HG03159 (cell line): Measurements from ENCODE around the gene PGF.

ENCODE experiments used
- ATAC-seq: cut with Tn5 transposase; IDR thresholded peaks from one replicate; pipeline ENCODE4 v1.9.1; 2021; ENCODE audit warnings: mild to moderate bottlenecking, moderate library complexity; ENCODE audit not compliant: unreplicated experiment

The PGF gene

GRCh38 chr14:74921987-74922751 is 33.2 kb downstream of the PGF start:
- no peak for ATAC-seq

- no peak for ATAC-seq
These were observed 34.3 kb downstream of the PGF start for GRCh38 chr14:74921053-74921620.

DNA sequence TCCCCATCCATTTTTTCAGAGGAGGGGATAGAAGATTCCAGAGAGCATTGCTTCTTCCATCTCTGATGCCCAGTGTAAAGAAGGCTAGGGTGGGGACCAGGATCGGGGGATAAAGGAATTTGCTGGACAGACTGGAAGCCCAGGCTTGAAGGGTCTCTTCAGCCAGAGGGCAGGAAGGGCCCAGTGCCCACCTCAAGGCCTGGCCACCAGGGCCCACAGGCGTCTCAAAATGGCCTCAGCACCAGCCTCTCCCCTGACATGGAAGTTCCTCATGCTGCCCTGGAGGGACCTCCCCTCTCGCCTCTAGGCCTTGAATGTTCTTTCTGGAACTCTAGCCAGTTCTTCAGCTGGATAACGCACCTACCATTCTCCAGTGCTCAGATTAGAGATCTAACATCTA is 35.1 kb downstream of the PGF start:
- no peak for ATAC-seq

DNA sequence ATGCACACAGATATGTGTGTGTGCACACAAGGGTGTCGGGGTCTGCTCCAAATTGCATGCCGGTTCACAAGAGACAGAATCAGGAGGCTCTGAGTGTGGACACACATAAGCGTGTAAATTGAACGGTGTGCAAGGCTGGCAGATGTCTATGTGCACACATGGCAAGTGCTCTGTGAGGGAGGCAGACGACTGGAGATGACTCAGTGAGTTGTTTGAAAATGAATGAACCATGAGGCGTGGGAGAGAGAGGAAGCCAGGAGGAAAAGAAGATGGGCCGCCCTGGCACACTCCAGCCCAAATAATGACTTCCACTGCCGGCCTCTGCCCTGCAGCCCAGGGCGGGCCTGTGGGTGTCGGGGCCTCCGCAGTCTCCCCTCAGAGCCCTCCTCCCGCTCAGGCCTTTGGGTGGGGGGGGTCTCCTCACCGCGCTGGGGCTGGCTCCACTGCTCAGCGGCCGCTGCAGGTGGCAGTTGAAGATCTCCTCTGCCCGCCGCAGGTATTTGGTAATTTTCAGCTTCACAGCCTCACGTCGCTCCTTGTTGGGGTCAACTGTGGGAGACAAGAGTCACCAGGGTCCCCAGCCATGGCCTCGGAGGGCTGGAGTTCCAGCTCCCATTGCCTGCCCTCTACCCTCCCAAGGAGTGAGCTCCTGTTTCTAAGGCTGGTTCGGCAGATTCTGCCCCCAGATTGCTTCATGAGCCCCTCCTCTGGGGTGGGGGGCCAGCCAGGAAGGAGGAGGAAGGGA is 35.8 kb downstream of the PGF start:
- no peak for ATAC-seq

GRCh38 chr14:74918380-74918779 is 37.0 kb downstream of the PGF start:
- no peak for ATAC-seq

- no peak for ATAC-seq
These were observed 37.7 kb downstream of the PGF start for GRCh38 chr14:74917646-74918081.

GRCh38 chr14:74917178-74917543 is 38.2 kb downstream of the PGF start:
- ATAC-seq: no peak

DNA sequence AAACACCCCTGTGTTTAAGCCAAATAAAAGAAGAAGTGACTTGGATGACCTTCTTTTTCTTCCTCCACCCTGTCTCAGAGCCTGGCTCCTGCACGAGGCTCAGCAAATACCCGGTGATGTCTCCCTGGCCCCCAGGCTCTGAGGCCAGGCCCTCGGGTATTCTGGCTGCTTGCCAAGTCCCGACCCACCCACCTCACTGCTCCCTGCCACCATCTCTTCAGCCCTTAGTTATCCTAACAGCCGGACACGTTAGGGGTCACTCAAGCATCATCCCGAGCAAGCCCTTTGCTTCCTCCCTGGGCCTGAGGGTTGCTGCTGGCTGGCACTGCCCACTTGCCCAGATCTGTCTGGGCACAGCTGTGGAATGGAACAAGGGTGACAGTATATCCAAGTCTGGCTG is 39.6 kb downstream of the PGF start:
- ATAC-seq: no peak

- no peak for ATAC-seq
These were observed 40.0 kb downstream of the PGF start for GRCh38 chr14:74915426-74915825.

- no peak for ATAC-seq
These were observed 41.3 kb downstream of the PGF start for GRCh38 chr14:74913986-74914573.

GRCh38 chr14:74913393-74913910 is 41.9 kb downstream of the PGF start:
- ATAC-seq: no peak

- no peak for ATAC-seq
These were observed 42.6 kb downstream of the PGF start for GRCh38 chr14:74912801-74913200.

DNA sequence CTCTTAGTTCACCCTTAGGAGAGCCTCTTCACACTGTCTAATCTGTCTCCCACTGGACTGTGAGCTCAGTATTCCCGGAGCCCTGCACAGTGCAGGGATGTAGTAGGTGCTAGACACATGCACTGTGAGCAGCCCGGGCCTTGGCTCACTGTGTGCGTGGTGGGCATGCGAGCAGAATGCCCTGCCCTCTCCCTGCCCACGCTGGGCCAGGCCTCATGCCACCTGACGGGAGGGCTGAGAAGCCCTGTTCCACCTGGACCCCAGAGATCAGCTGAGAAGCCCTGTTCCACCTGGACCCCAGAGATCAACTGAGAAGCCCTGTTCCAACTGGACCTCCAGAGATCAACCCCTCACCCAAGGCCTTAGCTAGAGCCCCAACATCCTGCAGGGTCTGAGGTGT is 43.3 kb downstream of the PGF start:
- ATAC-seq: no peak

GRCh38 chr14:74911704-74912103 is 43.7 kb downstream of the PGF start:
- ATAC-seq: no peak

GRCh38 chr14:74911221-74911620 is 44.2 kb downstream of the PGF start:
- ATAC-seq: no peak

GRCh38 chr14:74910556-74910955 is 44.8 kb downstream of the PGF start:
- no peak for ATAC-seq

DNA sequence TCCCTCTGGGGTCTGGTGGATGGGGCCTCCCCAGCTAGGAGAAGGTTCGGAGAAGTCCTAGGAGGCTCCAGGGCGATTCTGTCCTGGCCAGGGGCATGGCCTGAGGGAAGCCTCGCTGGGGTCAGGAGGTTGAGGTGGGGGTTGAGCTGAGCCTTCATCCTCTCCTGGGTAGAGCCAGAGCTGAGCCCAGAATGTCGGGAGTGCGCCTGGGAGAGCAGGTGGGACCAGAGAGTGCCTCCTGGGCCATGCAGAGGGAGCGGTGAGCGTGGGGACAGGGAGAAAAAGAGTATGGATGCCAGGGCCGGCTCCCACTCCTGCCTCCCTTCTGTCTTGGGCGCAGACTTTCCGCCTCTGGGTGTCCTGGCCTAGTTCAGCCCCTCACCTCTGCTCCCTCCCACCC is 45.5 kb downstream of the PGF start:
- ATAC-seq: no peak

DNA sequence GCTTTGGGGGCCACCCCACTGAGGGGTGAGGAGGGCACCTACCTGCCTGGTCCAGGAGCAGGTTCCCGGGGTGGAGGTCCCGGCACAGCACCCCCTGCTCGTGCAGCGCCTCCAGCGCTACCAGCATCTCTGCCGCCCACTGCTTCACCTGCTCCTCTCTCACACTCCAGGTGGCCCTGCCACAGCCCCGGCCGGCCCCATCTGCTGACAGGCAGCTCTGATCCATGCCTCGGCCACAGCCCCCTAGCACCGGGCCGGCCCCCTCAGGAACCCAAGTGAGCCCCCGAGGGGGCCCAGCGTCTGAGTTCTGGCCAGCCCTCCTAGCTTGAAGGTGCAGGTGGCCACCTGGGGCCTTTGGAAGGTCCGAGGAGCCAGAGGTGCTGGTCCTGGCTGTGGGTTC is 45.9 kb downstream of the PGF start:
- ATAC-seq: no peak

DNA sequence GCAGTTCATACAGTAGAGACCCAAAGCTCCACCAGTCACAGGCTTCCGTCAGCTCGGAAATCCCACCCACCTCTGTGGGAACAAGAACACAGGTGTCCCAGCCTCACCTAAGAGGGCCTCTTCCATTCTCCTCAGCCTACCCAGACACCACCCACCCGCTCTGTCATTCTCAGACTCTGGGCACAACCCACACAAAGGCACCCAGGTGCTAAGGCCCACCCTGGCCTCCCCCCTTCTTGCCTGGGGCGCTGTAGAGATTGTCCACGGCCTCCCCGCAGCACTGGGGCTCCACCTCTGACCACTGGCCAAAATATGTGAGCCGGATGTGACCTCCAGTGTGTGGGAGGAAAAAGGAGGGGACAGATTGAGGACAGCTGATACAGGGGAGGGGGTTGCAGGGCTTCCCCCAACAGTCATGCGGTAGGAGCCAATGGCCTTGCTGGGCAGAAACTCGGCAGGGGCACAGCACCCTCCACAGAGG is 46.5 kb downstream of the PGF start:
- no peak for ATAC-seq

GRCh38 chr14:74907744-74908143 is 47.7 kb downstream of the PGF start:
- ATAC-seq: no peak

- ATAC-seq: no peak
These were observed 48.4 kb downstream of the PGF start for GRCh38 chr14:74906925-74907521.
